ENCODE data around the gene VGLL4.

The VGLL4 gene

GRCh38 chr3:11607816-11608215, 35.9 kb downstream of the VGLL4 start:
- no peak for ATAC-seq
- no peak for TF ChIP-seq CSDC2 (CRISPR knock-in tag; IDR thresholded peaks at IDR 0.05)
- no peak for TF ChIP-seq ISL1 (CRISPR knock-in tag; IDR thresholded peaks at IDR 0.05)
- no peak for TF ChIP-seq CREB5 (CRISPR knock-in tag; IDR thresholded peaks at IDR 0.05; ENCODE audit: low read depth)
- TF ChIP-seq CSRNP3 (CRISPR knock-in tag; IDR thresholded peaks at IDR 0.05): no peak
- no peak for TF ChIP-seq ESRRG (CRISPR knock-in tag; IDR thresholded peaks at IDR 0.05)

DNA sequence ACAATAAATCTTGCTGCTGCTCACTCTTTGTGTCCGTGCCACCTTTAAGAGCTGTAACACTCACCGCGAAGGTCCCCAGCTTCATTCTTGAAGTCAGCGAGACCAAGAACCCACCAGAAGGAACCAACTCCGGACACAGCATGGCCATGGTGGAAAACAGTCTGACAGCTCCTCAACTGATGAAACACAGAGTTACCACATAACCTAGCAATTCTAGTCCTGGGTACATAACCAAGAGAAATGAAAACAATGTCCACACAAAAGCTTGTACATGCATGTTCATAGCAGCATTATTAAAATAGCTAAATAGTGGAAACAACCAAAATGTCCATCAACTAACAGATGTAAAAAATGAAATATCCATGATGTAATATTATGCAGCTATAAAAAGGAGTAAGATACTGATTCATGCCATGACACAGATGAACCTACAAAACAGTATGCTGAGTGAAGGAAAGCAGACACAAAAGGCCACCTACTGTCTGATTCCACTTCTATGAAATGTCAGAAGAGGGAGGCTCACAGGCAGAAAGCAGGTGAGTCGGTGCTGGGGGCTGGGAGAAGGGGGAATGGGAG, 36.8 kb downstream of the VGLL4 start:
- TF ChIP-seq RARB (CRISPR knock-in tag; IDR thresholded peaks at IDR 0.05) (no peak), SNAI2 (CRISPR knock-in tag; IDR thresholded peaks at IDR 0.05) (no peak), CSRNP3 (CRISPR knock-in tag; IDR thresholded peaks at IDR 0.05) (no peak), OSR1 (CRISPR knock-in tag; IDR thresholded peaks at IDR 0.05) (no peak), PATZ1 (CRISPR knock-in tag; IDR thresholded peaks at IDR 0.05; ENCODE audit: borderline replicate concordance) (no peak), TOX (CRISPR knock-in tag; IDR thresholded peaks at IDR 0.05; ENCODE audit: borderline replicate concordance) (no peak), ESRRG (CRISPR knock-in tag; IDR thresholded peaks at IDR 0.05) (no peak), ZFP30 (CRISPR knock-in tag; IDR thresholded peaks at IDR 0.05) (no peak), ZNF565 (CRISPR knock-in tag; conservative IDR thresholded peaks at IDR 0.05; ENCODE audit: low read depth) (no peak), ARNTL (CRISPR knock-in tag; IDR thresholded peaks at IDR 0.05; ENCODE audit: borderline replicate concordance, low read depth) (no peak), CREB5 (CRISPR knock-in tag; IDR thresholded peaks at IDR 0.05; ENCODE audit: low read depth) (no peak)
- no peak for ATAC-seq

- ATAC-seq: no peak
- TF ChIP-seq GLIS3 (CRISPR knock-in tag; IDR thresholded peaks at IDR 0.05) (no peak), ZFP30 (CRISPR knock-in tag; IDR thresholded peaks at IDR 0.05) (no peak), ZNF565 (CRISPR knock-in tag; conservative IDR thresholded peaks at IDR 0.05; ENCODE audit: low read depth) (no peak), CSDC2 (CRISPR knock-in tag; IDR thresholded peaks at IDR 0.05) (no peak), ARNTL (CRISPR knock-in tag; IDR thresholded peaks at IDR 0.05; ENCODE audit: borderline replicate concordance, low read depth) (no peak), BACH2 (CRISPR knock-in tag; IDR thresholded peaks at IDR 0.05; ENCODE audit: borderline replicate concordance) (no peak), SNAI2 (CRISPR knock-in tag; IDR thresholded peaks at IDR 0.05) (no peak), ESRRG (CRISPR knock-in tag; IDR thresholded peaks at IDR 0.05) (no peak)
Measured at GRCh38 chr3:11606090-11606784, 37.5 kb downstream of the VGLL4 start.

DNA sequence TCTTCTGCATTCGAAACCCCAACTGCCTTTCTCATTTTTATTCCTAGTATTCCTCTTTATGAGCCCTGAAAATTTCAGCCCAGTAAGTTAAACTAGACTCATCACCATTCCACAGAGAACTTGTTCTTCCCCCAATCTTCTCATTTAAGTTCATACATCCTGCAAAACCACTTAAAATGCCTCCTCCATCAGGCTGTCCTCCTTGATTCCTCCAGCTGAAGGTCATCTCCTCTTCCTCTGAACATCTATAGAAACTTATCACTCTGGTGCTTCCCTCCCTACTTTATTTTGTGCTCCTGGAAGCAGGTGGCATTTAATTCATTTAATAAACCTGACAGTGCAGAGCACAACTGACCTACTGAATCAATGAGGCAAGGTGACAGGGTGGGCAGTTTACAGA, 38.3 kb downstream of the VGLL4 start:
- TF ChIP-seq ZNF70 (CRISPR knock-in tag; IDR thresholded peaks at IDR 0.05) (no peak), ISL1 (CRISPR knock-in tag; IDR thresholded peaks at IDR 0.05) (no peak), PATZ1 (CRISPR knock-in tag; IDR thresholded peaks at IDR 0.05; ENCODE audit: borderline replicate concordance) (no peak), CREB5 (CRISPR knock-in tag; IDR thresholded peaks at IDR 0.05; ENCODE audit: low read depth) (no peak)
- ATAC-seq: no peak

Measured in SK-N-SH treated with all-trans-retinoic acid at 6 μM for 48 hours (cell line).